ENCODE data around the gene INHA. TPM values are rescaled to one million over a fixed set of nuclear protein-coding genes. Genes with fewer than 3 reads are reported as not detected.

INHA gene
- total RNA-seq, 6 experiments from 2014 or later = not detected

- DNase-seq = no peak
- H3K9me3 ChIP-seq = no peaks in the 10 kb centered on the region
- intact Hi-C loops (cut with DNase I) = no loop called here
- no peaks in the 10 kb centered on the region for H3K4me1 ChIP-seq
- H3K36me3 ChIP-seq = peaks cover 0 to 12% (median 1%) of the 10 kb centered on the region in 4 donors
- ATAC-seq = no peak
- TF ChIP-seq, protein P1, sequence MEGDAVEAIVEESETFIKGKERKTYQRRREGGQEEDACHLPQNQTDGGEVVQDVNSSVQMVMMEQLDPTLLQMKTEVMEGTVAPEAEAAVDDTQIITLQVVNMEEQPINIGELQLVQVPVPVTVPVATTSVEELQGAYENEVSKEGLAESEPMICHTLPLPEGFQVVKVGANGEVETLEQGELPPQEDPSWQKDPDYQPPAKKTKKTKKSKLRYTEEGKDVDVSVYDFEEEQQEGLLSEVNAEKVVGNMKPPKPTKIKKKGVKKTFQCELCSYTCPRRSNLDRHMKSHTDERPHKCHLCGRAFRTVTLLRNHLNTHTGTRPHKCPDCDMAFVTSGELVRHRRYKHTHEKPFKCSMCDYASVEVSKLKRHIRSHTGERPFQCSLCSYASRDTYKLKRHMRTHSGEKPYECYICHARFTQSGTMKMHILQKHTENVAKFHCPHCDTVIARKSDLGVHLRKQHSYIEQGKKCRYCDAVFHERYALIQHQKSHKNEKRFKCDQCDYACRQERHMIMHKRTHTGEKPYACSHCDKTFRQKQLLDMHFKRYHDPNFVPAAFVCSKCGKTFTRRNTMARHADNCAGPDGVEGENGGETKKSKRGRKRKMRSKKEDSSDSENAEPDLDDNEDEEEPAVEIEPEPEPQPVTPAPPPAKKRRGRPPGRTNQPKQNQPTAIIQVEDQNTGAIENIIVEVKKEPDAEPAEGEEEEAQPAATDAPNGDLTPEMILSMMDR (IDR thresholded peaks at IDR 0.05) = no peak
- no peak for TF ChIP-seq POLR2A (IDR thresholded peaks at IDR 0.05)
- H3K4me3 ChIP-seq = no peak overlapping the region
- H3K27me3 ChIP-seq = no peaks in the 10 kb centered on the region
- 94% methylated on average over 3 of the region's 15 CpGs for WGBS (ENCODE audit: insufficient coverage, low coverage, low lambda C conversion rate, missing lambda C conversion rate)
- H3K27ac ChIP-seq = no peak overlapping the region
These were observed 35.8 kb downstream of the INHA start for GRCh38 chr2:219607931-219608330.

DNA sequence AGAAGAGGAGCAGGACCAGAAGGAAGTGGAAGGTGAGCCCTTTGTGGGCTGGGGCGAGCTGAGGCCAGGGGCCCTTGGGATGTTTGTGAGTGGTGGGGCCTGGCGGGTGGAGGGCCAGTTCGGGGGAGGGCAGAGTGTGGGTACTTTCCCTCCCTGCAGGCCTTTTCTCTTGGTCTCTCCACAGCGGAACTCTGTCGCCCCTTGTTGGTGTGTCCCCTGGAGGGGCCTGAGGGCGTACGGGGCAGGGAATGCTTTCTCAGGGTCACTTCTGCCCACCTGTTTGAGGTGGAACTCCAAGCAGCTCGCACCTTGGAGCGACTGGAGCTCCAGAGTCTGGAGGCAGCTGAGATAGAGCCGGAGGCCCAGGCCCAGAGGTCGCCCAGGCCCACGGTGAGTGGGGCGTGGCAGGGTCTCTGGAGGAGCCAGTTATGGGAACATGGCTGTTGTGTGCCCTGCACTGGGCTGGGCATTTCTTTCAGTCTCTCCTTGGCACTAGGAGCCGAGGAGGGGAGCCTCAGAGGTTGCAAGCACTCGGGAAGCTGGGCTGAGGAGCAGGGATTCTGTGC, 36.4 kb downstream of the INHA start:
- Histone ChIP-seq H3K27ac (no peak overlapping the region), H3K9me3 (no peaks in the 10 kb centered on the region), H3K4me1 (no peaks in the 10 kb centered on the region), H3K4me3 (no peak overlapping the region), H3K36me3 (peaks cover 0 to 12% (median 1%) of the 10 kb centered on the region in 4 donors), H3K27me3 (no peaks in the 10 kb centered on the region)
- intact Hi-C loops (cut with DNase I) = no loop called here
- no peak for DNase-seq
- no peak for ATAC-seq
- 100% methylated on average over 4 of the region's 15 CpGs for WGBS (ENCODE audit: insufficient coverage, low coverage, low lambda C conversion rate, missing lambda C conversion rate)
- TF ChIP-seq, protein P1 (IDR thresholded peaks at IDR 0.05) = no peak
- no peak for TF ChIP-seq POLR2A (IDR thresholded peaks at IDR 0.05)

DNA sequence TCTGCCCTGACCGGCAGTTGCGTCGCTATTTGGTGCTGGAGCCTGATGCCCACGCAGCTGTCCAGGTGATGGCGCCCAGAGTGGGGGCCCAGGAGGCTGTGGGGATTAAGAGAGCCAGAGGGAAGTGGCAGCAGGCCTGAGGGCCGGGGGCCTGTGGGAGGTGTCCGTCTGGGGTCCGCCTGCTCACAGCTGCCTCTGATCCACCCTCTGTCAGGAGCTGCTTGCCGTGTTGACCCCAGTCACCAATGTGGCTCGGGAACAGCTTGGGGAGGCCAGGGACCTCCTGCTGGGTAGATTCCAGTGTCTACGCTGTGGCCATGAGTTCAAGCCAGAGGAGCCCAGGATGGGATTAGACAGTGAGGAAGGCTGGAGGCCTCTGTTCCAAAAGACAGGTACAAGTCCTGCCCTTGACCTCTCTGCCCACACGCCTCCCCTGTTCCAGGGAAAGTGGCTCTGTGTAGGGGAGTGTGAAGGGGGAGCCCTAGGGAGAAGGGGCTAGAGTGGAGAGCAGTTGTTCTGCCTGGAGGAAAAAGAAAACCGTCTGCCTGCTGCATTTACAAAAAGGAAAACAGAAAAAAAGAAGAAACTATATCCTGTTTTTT, 37.1 kb downstream of the INHA start:
- ATAC-seq (no peak), DNase-seq (no peak)
- no peak overlapping the region for H3K4me3 ChIP-seq
- H3K9me3 ChIP-seq = no peaks in the 10 kb centered on the region
- WGBS (ENCODE audit: insufficient coverage, low coverage, low lambda C conversion rate, missing lambda C conversion rate) = 77% methylated on average over 3 of the region's 13 CpGs
- intact Hi-C loops (cut with DNase I) = no loop called here
- no peak overlapping the region for H3K27ac ChIP-seq
- no peaks in the 10 kb centered on the region for H3K4me1 ChIP-seq
- no peaks in the 10 kb centered on the region for H3K27me3 ChIP-seq
- TF ChIP-seq POLR2A (IDR thresholded peaks at IDR 0.05) = no peak
- TF ChIP-seq, protein P1 (IDR thresholded peaks at IDR 0.05) = no peak
- H3K36me3 ChIP-seq = peaks cover 0 to 12% (median 1%) of the 10 kb centered on the region in 4 donors

DNA sequence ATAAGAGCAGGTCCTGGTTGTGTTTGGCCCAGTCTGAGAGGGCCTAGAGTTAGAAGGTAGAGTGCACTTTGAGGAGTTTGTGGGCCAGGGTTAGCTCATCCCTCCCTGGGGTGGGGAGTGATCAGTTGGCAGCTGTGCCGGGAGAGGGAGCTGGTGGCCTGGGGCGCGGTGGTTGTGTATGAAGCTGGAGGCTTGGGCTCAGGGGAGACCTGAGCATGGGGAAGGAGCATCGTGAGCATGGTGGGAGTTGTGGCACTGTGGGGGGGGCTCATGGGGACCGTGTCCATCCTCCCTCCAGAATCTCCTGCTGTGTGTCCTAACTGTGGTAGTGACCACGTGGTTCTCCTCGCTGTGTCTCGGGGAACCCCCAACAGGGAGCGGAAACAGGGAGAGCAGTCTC, 39.2 kb downstream of the INHA start:
- H3K4me1 ChIP-seq = no peaks in the 10 kb centered on the region
- intact Hi-C loops (cut with DNase I) = no loop called here
- TF ChIP-seq, protein P1 (IDR thresholded peaks at IDR 0.05) = no peak
- TF ChIP-seq POLR2A (IDR thresholded peaks at IDR 0.05) = no peak
- H3K9me3 ChIP-seq = no peaks in the 10 kb centered on the region
- H3K36me3 ChIP-seq = peaks cover 0 to 11% (median 1%) of the 10 kb centered on the region in 4 donors
- DNase-seq = no peak
- no peaks in the 10 kb centered on the region for H3K27me3 ChIP-seq
- ATAC-seq = no peak
- H3K27ac ChIP-seq = no peak overlapping the region
- WGBS (ENCODE audit: insufficient coverage, low coverage, low lambda C conversion rate, missing lambda C conversion rate) = no CpG with 5 or more reads among the region's 9 CpGs
- no peak overlapping the region for H3K4me3 ChIP-seq

Measured in right lobe of liver (tissue), 6 donors.